Stimulated activated CD8-positive, alpha-beta memory T cell treated with anti-CD3 and anti-CD28 coated beads, Interleukin-7, amount 100 ng/mL, for 24 hours (primary cell): Measurements from ENCODE around the gene ELAPOR1.

Source experiments
- DNase-seq: peaks from one replicate; pipeline ENCODE4 v3.0.0-alpha.2; 2020; ENCODE audit warnings: low read depth

The ELAPOR1 gene, protein sequence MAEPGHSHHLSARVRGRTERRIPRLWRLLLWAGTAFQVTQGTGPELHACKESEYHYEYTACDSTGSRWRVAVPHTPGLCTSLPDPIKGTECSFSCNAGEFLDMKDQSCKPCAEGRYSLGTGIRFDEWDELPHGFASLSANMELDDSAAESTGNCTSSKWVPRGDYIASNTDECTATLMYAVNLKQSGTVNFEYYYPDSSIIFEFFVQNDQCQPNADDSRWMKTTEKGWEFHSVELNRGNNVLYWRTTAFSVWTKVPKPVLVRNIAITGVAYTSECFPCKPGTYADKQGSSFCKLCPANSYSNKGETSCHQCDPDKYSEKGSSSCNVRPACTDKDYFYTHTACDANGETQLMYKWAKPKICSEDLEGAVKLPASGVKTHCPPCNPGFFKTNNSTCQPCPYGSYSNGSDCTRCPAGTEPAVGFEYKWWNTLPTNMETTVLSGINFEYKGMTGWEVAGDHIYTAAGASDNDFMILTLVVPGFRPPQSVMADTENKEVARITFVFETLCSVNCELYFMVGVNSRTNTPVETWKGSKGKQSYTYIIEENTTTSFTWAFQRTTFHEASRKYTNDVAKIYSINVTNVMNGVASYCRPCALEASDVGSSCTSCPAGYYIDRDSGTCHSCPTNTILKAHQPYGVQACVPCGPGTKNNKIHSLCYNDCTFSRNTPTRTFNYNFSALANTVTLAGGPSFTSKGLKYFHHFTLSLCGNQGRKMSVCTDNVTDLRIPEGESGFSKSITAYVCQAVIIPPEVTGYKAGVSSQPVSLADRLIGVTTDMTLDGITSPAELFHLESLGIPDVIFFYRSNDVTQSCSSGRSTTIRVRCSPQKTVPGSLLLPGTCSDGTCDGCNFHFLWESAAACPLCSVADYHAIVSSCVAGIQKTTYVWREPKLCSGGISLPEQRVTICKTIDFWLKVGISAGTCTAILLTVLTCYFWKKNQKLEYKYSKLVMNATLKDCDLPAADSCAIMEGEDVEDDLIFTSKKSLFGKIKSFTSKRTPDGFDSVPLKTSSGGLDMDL

DNA sequence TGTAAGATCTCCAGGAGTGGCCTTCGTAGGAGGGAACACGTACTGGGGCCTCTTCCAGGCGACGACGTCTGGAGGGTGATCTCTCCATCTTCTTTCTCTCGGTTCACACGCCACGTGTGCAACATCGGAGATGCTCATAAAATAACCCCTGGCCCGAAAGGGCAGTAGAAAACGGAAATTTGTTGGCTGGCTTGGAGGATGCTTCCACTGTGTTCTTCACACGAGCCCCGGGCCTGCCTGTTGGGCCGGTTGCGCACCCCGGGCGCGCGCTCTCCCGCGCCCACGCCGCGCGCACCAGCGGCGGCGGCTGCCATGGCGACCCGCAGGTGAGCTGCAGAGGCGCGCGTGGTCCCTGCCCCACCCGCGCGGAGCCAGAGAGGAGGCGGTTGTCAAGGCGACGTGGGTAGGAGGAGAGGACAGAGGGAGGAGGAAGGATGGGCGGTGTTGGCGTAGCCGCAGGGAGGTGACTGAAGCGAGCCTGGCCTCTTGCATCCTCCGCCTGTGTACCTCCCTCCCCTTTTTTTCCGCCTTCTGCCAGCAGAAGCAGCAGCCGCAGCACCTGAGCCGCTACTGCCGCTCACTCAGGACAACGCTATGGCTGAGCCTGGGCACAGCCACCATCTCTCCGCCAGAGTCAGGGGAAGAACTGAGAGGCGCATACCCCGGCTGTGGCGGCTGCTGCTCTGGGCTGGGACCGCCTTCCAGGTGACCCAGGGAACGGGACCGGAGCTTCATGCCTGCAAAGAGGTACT is at the start of gene ELAPOR1:
ELAPOR1 (plus strand) TSS at position 526 of the 752 bp plus-strand sequence; CDS start at position 595, 69 bp downstream.
- DNase-seq, result peak; percentile 46

DNA sequence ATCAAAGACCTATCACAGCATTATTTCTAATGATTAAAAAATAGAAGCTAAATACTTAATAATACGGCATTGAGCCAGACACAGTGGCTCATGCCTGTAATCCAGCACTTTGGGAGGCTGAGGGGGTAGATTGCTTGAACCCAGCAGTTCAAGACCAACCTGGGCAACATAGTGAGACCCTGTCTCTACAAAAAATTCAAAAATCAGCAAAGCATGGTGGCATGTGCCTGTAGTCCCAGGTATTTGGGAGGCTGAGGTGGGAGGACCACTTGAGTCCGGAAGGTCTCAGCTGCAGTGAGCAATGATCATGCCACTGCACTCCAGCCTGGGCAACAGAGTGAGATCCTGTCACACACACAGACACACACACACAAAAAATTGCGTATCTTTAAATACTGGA is 48.8 kb upstream of the ELAPOR1 start:
- DNase-seq, result no peak

DNA sequence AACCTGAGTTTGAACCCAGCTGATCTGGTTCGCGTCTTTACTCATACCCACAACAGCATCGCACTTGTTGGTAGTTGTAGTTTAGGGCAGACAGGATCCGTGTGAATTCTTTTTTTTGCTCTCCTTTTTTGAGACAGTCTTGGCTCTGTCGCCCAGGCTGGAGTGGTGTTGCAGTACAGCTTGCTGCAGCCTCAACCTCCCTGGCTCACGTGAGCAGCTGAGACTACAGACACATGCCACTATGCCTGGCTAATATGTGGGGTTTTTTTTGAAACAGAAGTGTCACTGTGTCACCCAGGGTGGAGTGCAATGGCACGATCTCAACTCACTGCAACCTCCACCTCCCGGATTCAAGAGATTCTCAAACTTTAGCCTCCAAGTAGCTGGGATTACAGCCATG is 46.0 kb upstream of the ELAPOR1 start:
- no peak for DNase-seq

DNA sequence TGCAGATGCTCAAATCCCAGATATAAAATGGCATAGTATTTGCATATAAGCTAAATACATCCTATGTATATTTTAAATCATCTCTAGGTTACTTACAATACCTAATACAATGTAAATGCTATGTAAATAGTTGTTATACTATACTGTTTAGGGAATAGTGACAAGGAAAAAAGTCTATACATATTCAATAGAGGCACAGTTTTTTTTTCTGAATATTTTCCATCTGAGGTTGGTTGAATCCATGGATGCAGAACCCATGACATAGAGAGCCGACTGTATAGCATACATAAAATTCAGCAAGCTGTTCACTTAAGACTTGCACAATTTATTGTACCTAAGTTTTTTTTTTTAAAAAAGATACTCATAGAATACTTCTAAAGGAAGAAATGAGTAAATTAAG is 44.6 kb upstream of the ELAPOR1 start:
- no peak for DNase-seq

GRCh38 chr1:109075531-109076490 is 38.1 kb upstream of the ELAPOR1 start, which contains the start of gene TAF13:
Gene TAF13 (minus strand): TSS chr1:109076003. CDS start chr1:109075947, 56 bp downstream.
- peak; percentile 78 for DNase-seq

GRCh38 chr1:109078317-109078716 is 35.6 kb upstream of the ELAPOR1 start:
- no peak for DNase-seq

GRCh38 chr1:109079240-109079622 is 34.7 kb upstream of the ELAPOR1 start:
- DNase-seq, result no peak

GRCh38 chr1:109080441-109081082 is 33.4 kb upstream of the ELAPOR1 start:
- no peak for DNase-seq

GRCh38 chr1:109083501-109083900 is 30.4 kb upstream of the ELAPOR1 start:
- no peak for DNase-seq

- no peak for DNase-seq
Observed at GRCh38 chr1:109083923-109084322, 30.0 kb upstream of the ELAPOR1 start.

DNA sequence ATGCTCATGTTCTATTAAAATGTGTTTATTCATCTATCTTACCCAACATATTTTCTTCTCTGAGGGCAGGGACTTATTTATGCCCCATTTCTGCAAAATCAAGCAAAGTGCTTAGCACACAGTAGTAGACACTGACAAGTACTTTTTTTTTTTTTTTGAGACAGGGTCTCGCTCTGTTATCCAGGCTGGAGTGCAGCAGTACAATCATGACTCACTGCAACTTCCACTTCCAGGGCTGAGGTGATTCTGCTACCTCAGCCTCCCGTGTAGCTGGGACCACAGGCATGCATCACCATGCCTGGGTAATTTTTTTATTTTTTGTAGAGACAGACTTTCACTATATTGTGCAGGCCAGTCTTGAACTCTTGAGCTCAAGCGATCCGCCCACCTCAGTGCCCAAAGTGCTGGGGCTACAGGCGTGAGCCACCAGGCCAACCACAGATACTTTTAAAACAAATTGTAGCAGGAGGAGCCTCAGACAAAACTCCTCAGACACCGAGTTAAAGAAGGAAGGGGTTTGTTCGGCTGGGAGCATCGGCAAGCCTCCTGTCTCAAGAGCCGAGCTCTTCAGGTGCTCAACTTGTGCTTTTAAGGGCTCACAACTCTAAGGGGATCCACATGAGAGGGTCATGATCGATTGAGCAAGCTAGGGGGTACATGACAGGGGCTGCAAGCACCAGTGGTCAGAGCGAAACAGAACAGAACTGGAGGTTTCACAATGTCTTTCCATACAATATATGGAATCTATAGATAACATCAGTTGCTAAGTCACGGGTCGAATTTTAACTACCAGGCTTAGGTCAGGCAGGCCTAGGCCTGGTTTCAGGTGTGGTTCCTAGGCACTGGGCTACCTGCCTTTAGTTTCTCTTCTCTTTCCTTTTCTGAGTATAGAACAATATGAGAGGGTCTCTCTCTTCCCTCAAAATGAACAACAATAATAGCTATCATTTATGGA is 29.1 kb upstream of the ELAPOR1 start:
- DNase-seq, result no peak

GRCh38 chr1:109089242-109090015 is 24.5 kb upstream of the ELAPOR1 start:
- no peak for DNase-seq

DNA sequence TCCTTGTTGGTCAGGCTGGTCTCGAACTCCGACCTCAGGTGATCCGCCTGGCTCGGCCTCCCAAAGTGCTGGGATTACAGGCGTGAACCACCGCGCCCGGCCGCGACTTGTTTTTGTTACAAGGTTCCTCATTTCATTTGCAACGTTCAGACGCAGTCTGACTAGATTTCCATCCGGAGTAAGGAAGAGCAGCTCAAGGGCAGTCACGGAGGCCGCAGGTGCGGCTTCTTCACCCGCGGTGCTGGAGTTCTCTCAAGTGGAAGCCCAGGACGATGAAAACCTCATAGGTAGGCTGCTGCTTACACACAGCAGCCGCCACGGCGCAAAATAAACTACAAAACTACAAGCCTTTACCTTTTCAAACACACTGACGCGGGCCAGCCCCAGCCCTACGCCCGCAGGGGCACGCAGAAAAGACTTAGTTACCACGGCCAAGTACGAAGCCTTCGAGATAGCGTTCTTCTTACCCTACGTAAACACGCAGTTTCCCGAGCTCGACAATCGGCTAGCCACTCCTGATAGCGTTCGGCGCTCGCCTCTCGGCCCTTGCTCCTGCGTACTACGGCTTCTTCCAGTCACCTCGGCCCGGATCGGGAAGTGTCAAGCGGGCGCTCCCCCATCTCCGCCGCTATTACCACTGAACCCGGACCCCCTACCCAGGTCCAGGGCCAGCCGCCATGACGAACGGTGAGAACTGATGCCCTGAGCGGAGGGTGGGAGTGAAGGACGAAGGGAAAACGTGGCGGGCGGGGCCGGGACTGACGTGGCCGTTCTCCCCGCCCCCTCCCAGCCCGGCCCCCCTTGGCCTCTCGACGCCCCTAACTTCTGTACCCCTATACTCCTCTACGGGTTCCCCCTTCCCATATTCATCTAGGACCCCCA is 23.5 kb upstream of the ELAPOR1 start, which contains the start of gene TMEM167B:
TMEM167B (plus strand) TSS at position 569 of the 882 bp plus-strand sequence; CDS start at position 678, 109 bp downstream.
- DNase-seq, result peak; percentile 75

DNA sequence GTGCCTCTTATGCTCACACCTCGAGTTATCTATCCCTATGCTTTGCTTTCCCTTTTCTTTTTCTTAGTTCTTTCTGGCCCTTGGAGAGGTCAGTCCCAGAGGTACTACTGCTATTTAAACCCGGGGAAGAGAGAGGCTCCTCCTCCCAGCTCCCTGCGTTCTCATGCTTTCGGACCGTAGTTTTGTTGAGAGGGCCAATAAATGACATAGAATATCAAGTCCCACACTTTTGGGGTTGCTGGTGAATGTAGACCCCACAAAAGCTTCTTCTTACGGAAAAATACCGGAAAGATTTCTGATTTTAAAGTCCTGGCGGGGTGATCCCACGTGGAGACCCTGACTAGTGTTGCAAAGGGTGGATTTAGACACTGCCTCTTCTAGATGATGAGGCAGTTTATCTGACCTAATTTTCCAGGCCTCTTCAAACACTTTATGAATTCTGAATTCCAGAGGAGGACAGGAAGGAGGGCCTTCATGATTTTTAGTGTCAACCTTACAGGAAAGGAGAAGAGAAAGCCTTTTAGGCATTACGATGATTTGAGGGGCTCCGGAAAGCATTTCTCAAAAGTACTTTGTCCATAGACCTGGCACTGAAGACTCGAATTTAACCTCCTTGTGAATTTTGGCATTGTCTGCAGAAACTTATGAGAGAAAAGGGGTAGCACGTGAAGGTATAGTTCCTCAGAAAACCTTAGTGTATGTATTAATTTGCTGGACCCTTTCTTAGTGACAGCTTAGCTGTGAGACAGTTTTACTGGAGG is 22.7 kb upstream of the ELAPOR1 start:
- DNase-seq, result no peak

- DNase-seq, result no peak
Observed at GRCh38 chr1:109091839-109092193, 22.1 kb upstream of the ELAPOR1 start.

GRCh38 chr1:109094377-109094803 is 19.5 kb upstream of the ELAPOR1 start:
- DNase-seq, result no peak
